22Rv1 (cell line): Measurements from ENCODE around the gene ST7L.

Experiments
- H3K27ac ChIP-seq: fragments of 450-650 bp; 2 replicates; pipeline ENCODE4 v1.5.1; 2017
- ZFX ChIP-seq: fragments of 450-650 bp; IDR thresholded peaks from 2 replicates; pipeline ENCODE4 v1.6.1; 2017; ENCODE audit warnings: antibody characterized with exemption, borderline replicate concordance
- TF ChIP-seq, protein P1 (sequence below): fragments of 450-650 bp; IDR thresholded peaks from 2 replicates; pipeline ENCODE4 v1.5.1; 2017; ENCODE audit warnings: mild to moderate bottlenecking

ST7L gene

DNA sequence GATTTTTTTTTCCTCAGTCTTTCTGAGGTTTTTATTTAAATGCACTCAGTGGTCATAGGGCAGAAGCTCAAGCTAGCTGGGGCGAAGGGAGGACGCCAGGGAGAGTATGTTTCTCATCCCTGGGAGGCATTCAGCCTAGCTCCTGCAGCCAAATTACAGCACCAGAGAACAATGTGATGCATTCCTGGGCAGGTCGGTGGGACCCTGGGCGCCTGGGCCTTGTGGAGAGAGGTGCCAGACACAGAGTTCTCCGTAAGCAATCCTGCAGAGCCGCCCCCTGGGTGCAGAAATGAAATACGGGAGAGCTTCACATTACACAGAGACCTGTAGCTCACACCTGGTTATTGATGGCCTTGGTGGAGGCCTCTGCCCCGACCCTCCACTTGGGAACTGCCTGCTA, 94.7 kb downstream of the ST7L start:
- H3K27ac ChIP-seq, result no peak overlapping the region
- TF ChIP-seq, protein P1, sequence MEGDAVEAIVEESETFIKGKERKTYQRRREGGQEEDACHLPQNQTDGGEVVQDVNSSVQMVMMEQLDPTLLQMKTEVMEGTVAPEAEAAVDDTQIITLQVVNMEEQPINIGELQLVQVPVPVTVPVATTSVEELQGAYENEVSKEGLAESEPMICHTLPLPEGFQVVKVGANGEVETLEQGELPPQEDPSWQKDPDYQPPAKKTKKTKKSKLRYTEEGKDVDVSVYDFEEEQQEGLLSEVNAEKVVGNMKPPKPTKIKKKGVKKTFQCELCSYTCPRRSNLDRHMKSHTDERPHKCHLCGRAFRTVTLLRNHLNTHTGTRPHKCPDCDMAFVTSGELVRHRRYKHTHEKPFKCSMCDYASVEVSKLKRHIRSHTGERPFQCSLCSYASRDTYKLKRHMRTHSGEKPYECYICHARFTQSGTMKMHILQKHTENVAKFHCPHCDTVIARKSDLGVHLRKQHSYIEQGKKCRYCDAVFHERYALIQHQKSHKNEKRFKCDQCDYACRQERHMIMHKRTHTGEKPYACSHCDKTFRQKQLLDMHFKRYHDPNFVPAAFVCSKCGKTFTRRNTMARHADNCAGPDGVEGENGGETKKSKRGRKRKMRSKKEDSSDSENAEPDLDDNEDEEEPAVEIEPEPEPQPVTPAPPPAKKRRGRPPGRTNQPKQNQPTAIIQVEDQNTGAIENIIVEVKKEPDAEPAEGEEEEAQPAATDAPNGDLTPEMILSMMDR, result no peak
- TF ChIP-seq ZFX, result no peak

DNA sequence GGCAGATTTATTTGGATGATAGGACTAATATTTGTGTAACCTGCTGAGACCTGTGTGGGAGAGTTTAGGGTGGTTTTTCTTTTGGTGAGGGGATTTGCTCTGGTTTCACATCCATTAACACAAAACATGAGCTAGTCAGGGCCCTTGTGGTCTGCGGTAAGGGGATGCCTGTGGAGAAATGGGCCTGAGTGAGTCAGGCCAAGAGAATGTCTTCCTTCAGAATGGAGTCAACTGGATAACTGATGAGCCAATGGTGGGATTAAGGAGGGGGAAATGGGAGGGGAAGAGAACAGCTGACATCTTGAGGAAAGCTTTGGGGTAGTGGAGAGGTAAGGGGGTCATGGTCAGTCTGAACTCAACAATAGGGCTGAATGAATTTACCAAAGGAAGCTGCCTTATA, 96.3 kb downstream of the ST7L start:
- TF ChIP-seq, protein P1, result no peak
- TF ChIP-seq ZFX, result no peak
- H3K27ac ChIP-seq, result no peak overlapping the region

DNA sequence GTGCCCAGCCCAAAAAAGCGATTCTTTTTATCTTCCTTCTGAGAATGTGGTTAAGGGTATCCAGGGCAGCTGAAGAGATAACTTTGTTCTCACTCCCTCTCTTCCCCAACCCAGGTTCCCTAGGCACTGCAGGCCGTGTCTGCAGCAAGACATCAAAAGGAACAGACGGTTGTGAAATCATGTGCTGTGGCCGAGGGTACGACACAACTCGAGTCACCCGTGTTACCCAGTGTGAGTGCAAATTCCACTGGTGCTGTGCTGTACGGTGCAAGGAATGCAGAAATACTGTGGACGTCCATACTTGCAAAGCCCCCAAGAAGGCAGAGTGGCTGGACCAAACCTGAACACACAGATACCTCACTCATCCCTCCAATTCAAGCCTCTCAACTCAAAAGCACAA, 98.8 kb downstream of the ST7L start:
- H3K27ac ChIP-seq, result no peak overlapping the region
- no peak for TF ChIP-seq ZFX
- TF ChIP-seq, protein P1, result no peak

DNA sequence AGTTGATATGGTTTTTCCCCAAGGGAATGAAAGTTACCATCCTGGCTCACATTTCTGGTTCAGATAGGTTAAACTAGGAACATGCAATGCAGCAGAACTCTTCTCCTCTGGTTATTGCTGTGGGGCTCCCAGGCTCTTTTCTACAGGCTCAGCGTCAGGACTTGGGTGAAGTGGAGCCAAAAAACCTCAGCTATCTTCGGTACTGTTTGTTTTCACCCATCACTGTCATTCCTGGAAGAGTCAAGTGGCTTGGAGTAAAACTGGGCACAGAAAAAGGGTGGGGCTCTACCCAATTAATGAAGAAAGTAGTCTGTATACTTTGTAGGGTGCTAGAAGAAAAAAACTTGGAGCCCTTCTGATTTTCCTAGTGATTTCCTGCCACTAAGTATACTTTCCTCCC, 100.8 kb downstream of the ST7L start:
- H3K27ac ChIP-seq, result no peak overlapping the region
- TF ChIP-seq, protein P1, result no peak
- no peak for TF ChIP-seq ZFX

DNA sequence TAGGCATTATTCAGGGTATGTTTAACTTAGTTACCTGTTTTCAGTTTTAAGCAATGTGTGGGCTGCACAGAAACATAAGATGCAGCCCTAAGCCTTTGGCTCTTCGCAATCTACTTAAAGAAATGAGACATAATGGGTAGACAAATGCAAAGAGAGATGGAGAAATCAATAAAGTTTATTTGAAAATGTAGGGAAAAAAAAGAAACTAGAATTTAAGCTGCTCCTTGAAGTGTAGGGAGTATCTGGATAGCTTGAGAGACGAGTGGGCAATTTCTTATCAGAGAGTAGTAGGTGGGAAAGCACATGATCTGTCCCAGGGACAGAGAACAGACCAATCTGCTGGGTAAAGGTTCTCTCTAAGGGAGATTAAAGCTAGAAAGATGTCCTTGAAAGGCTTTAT, 101.3 kb downstream of the ST7L start:
- no peak overlapping the region for H3K27ac ChIP-seq
- TF ChIP-seq ZFX, result no peak
- TF ChIP-seq, protein P1, result no peak

DNA sequence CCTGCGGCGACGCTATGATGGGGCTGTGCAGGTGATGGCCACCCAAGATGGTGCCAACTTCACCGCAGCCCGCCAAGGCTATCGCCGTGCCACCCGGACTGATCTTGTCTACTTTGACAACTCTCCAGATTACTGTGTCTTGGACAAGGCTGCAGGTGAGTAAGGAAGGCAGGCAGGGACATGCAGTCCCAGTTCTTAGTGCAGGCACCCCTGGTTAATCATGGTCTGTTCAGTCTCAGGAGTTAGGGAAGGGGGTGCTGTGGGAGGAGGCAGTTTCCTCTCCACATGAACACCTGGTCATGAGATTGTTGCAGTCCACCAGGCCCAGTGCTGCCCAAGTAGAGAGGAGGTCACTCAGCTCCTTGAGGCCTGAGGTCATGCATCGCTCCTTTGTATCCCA, 101.7 kb downstream of the ST7L start:
- TF ChIP-seq, protein P1, result no peak
- no peak for TF ChIP-seq ZFX
- H3K27ac ChIP-seq, result no peak overlapping the region

DNA sequence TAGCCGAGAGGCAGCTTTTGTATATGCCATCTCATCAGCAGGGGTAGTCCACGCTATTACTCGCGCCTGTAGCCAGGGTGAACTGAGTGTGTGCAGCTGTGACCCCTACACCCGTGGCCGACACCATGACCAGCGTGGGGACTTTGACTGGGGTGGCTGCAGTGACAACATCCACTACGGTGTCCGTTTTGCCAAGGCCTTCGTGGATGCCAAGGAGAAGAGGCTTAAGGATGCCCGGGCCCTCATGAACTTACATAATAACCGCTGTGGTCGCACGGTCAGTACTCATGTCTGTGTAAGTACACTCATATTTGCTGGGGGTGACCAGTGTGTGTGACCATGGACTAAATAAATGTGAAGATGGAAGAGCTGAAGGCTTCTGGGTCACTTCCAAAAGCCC, 102.8 kb downstream of the ST7L start:
- TF ChIP-seq, protein P1, result no peak
- TF ChIP-seq ZFX, result no peak
- no peak overlapping the region for H3K27ac ChIP-seq
